OCI-LY1 (cell line): ENCODE results near the gene POLR2A.

Source experiments
- CTCF ChIP-seq: fragments of 200-600 bp; sonication (generic), shearing (Covaris generic); IDR thresholded peaks from 2 replicates; pipeline ENCODE4 v1.5.1; 2017; ENCODE audit warnings: mild to moderate bottlenecking, antibody characterized with exemption, low read length, moderate library complexity, mixed read lengths
- EZH2 ChIP-seq: fragments of 200-600 bp; sonication (generic), shearing (Covaris generic); IDR thresholded peaks from 2 replicates; pipeline ENCODE4 v1.8.0; 2017; ENCODE audit warnings: borderline replicate concordance, mixed run types, mild to moderate bottlenecking, antibody characterized with exemption, low read length, moderate library complexity, mixed read lengths

DNA sequence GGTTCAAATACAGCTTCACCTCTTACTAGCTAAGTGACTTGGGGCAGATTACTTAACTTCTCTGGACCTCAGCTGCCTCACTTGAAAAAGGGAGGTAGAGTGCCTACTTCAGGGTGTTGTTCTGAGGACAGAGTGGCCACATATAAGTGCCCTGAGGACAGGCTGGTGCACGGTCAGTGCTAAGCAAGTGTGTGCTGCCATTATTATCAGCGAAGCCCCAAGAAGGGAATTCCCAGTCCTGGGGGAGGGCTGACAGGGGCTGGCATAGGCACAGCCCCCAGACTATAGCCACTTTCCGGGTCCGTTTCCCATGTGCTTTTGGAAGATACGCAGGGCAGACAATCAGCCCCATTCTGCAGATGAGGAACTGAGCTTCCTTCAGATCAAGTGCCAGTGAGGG lies 7.2 kb upstream of the POLR2A start:
- TF ChIP-seq CTCF = no peak
- TF ChIP-seq EZH2 = no peak
